Measurements from ENCODE around the gene UBAC2. TPM values are rescaled to one million over a fixed set of nuclear protein-coding genes. Genes with fewer than 3 reads are reported as not detected.
"Not testable (repeated sequence)": the region's sequence is repeated elsewhere in the genome, so short reads cannot be mapped to it uniquely, and the experiment has no call there.

UBAC2 gene
- total RNA-seq, 1 donor from 2014 or later, result 59.8 TPM

GRCh38 chr13:99208845-99209527 lies 8.3 kb downstream of the UBAC2 start:
- Mint-ChIP-seq H3K4me1 (peaks cover 11% of the 10 kb centered on the region), H3K27ac (ENCODE audit: unreplicated experiment) (no peak overlapping the region), H3K9me3 (no peaks in the 10 kb centered on the region), H3K36me3 (ENCODE audit: low read depth) (peaks cover 10% of the 10 kb centered on the region), H3K4me3 (no peak overlapping the region), H3K27me3 (ENCODE audit: low read depth) (no peaks in the 10 kb centered on the region)
- no peak for TF ChIP-seq CTCF (conservative IDR thresholded peaks at IDR 0.05)
- no peak for DNase-seq (ENCODE audit: low read depth, low spot score)

DNA sequence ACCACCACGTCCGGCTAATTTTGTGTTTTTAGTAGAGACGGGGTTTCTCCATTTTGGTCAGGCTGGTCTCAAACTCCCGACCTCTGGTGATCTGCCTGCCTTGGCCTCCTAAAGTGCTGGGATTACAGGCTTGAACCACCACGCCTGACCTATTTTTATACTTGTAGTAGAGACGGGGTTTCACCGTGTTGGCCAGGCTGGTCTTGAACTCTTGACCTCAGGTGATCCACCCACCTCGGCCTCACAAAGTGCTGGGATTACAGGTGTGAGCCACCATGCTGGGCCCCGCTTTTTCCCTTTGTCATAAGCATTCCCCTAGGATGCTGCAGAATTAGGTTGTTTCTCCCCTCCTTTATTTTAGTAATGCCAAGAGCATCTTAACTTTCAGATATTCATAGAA lies 10.0 kb downstream of the UBAC2 start:
- not testable (repeated sequence) for H3K27ac Mint-ChIP-seq (ENCODE audit: unreplicated experiment); H3K9me3 Mint-ChIP-seq; H3K4me3 Mint-ChIP-seq; H3K27me3 Mint-ChIP-seq (ENCODE audit: low read depth); DNase-seq (ENCODE audit: low read depth, low spot score)
- peaks cover 21% of the 10 kb centered on the region for H3K4me1 Mint-ChIP-seq
- H3K36me3 Mint-ChIP-seq (ENCODE audit: low read depth), result peaks cover 11% of the 10 kb centered on the region

DNA sequence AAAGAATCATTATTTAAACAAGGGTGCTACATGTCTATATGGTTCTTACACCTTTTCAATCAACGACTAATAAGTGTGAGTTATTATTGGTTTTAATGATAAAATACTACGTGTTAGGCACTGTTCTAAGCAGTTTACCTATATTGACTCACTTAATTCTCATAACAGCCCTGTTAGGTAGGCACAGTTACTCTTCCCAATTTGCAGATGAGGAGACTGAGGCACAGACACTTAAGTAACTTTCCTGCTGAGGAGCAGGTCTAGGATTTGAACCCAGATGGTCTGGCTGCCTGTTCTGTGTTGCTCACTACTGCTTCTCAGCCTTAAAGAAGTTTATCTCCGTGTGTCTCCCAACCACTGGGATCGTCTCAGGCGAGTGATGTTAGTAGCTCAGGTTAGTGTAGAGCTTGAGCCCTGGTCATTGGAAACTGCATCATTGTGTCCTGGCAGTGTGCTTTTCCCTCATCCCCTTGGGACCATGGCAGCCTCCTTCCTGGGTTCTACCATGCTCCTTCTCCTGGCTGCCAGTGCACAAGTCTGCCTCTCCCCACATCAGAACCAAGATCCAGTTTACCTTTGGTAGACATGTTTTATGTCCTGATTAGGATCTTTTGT lies 10.9 kb downstream of the UBAC2 start:
- no peak for DNase-seq (ENCODE audit: low read depth, low spot score)
- Mint-ChIP-seq H3K9me3 (no peaks in the 10 kb centered on the region), H3K4me3 (no peak overlapping the region), H3K27me3 (ENCODE audit: low read depth) (no peaks in the 10 kb centered on the region), H3K36me3 (ENCODE audit: low read depth) (peaks cover 7% of the 10 kb centered on the region), H3K27ac (ENCODE audit: unreplicated experiment) (no peak overlapping the region), H3K4me1 (peaks cover 23% of the 10 kb centered on the region)
- no peak for TF ChIP-seq CTCF (conservative IDR thresholded peaks at IDR 0.05)

DNA sequence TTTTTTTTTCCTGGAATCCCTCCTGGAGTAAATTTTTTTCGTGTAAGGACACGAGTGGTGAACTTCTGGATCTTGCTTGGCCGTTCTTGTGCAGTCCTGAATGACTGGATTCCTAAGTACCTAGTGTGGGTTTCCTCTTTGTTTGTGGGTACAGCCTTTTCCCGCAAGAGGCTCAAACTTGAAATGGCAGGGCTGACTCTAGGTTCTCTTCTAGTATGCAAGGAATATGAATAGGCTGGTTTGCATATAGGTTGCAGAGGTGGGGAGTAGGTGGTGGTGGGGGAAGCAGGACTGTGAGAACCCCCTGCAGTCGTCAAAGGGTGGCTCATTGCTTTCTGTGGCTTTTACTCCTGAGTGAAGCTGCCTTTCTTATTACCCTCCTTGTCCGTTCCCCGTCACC lies 13.6 kb downstream of the UBAC2 start:
- no peak overlapping the region for H3K4me3 Mint-ChIP-seq
- DNase-seq (ENCODE audit: low read depth, low spot score), result no peak
- H3K4me1 Mint-ChIP-seq, result peaks cover 37% of the 10 kb centered on the region
- H3K27ac Mint-ChIP-seq (ENCODE audit: unreplicated experiment), result peak overlapping the region; percentile 1
- H3K27me3 Mint-ChIP-seq (ENCODE audit: low read depth), result no peaks in the 10 kb centered on the region
- no peaks in the 10 kb centered on the region for H3K9me3 Mint-ChIP-seq
- TF ChIP-seq CTCF (conservative IDR thresholded peaks at IDR 0.05), result no peak
- peaks cover 2% of the 10 kb centered on the region for H3K36me3 Mint-ChIP-seq (ENCODE audit: low read depth)

- Mint-ChIP-seq H3K27ac (ENCODE audit: unreplicated experiment) (peak overlapping the region; percentile 1), H3K9me3 (no peaks in the 10 kb centered on the region)
Measured at GRCh38 chr13:99214731-99215130, 14.1 kb downstream of the UBAC2 start.

More at GRCh38 chr13:99214731-99215130, 14.1 kb downstream of the UBAC2 start:
- peak overlapping the region; percentile 39 for H3K4me3 Mint-ChIP-seq
- peaks cover 2% of the 10 kb centered on the region for H3K36me3 Mint-ChIP-seq (ENCODE audit: low read depth)
- no peak for DNase-seq (ENCODE audit: low read depth, low spot score)
- H3K27me3 Mint-ChIP-seq (ENCODE audit: low read depth), result no peaks in the 10 kb centered on the region
- no peak for TF ChIP-seq CTCF (conservative IDR thresholded peaks at IDR 0.05)
- peaks cover 37% of the 10 kb centered on the region for H3K4me1 Mint-ChIP-seq

All from neural crest cell (in vitro differentiated cells).